Adrenal gland (tissue), 5 donors: Measurements from ENCODE around the gene FOXK2.

ENCODE experiments used
- POLR2A ChIP-seq, 2 donors: fragments of 450-650 bp; IDR thresholded peaks; one replicate each; pipeline ENCODE4 v1.6.1; 2017; ENCODE audit warnings: antibody characterized with exemption in 2 of 2, mild to moderate bottlenecking in 2 of 2, moderate library complexity in 1 of 2
- TF ChIP-seq, protein P1 (sequence below), 6 experiments: fragments of 450-650 bp in 4 of 6; fragments of 200-600 bp in 2 of 6; sonication (generic) in 1 of 6; IDR thresholded peaks; 1 replicate in 5 of 6; 2 replicates in 1 of 6; pipeline versions ENCODE4 v1.5.1 to v1.8.0; 2016 to 2021; ENCODE audit warnings: antibody characterized with exemption in 6 of 6, mild to moderate bottlenecking in 2 of 6, moderate library complexity in 1 of 6
- donor health status: DM: no; HTN: no; CAD: no.

DNA sequence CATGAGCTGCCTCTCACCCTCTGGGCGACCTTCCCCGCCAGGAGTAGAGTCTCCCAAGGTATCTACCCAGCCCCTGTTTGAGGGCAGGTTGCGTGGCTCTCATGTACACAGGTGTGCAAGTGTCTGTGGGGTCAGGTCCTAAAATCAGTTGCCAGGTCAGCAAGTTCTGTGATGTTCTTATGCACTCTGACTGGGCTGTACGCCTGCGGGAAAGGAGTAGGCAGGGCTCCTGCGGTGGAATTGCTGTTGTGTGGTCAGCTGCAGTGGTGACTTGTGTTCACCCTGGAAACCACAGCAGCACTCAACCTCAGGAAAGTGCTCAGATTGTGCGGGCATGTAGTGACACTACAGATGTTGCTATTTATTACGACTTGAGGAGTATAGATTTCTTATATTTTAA is 41.6 kb upstream of the FOXK2 start:
- TF ChIP-seq, protein P1, sequence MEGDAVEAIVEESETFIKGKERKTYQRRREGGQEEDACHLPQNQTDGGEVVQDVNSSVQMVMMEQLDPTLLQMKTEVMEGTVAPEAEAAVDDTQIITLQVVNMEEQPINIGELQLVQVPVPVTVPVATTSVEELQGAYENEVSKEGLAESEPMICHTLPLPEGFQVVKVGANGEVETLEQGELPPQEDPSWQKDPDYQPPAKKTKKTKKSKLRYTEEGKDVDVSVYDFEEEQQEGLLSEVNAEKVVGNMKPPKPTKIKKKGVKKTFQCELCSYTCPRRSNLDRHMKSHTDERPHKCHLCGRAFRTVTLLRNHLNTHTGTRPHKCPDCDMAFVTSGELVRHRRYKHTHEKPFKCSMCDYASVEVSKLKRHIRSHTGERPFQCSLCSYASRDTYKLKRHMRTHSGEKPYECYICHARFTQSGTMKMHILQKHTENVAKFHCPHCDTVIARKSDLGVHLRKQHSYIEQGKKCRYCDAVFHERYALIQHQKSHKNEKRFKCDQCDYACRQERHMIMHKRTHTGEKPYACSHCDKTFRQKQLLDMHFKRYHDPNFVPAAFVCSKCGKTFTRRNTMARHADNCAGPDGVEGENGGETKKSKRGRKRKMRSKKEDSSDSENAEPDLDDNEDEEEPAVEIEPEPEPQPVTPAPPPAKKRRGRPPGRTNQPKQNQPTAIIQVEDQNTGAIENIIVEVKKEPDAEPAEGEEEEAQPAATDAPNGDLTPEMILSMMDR (IDR thresholded peaks at IDR 0.05): no peak
- no peak for TF ChIP-seq POLR2A (IDR thresholded peaks at IDR 0.05)
